ENCODE data around the gene UNC45B.
"Not testable (repeated sequence)": the region's sequence is repeated elsewhere in the genome, so short reads cannot be mapped to it uniquely, and the experiment has no call there.

The UNC45B gene

DNA sequence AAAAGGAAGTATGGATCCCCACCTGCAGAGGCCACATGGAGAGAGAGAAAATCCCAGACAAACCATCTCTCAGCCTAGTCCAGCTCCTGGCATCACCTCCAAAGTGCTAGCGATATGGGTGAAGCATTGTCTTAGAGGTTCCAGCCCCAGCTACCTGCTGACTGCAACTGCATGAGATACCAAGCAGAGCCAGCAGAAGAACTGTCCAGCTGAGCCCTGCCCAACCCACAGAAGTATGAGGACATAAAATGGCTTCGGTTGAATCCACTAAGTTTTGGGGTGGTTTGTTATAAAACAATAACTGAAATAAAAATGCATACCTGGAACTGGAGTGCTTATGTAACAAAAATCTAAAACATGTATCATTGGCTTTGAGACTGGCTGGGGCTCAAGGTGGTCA lies 74.8 kb downstream of the UNC45B start:
- no peak for DNase-seq (ENCODE audit: low read depth)

DNA sequence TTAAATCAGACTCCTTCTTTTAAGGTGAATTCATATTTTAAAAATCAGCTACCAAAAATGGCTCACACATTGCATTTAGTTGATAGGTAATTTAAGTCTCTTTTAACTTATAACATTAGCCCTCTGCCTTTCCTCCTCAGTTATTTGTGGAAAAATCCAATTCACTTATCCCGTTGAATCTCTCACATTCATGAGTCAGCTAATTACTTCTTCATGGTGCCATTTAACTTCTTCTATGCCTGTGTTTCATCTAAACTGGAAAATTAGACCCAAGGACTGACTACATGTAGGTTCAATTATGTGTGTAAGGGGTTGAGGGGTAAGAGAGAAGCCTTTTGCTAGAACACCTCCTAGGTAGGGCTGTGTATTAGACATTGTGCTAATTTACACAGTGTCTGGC lies 76.8 kb downstream of the UNC45B start:
- no peak for DNase-seq (ENCODE audit: low read depth)

GRCh38 chr17:35227546-35227945 lies 79.9 kb downstream of the UNC45B start:
- DNase-seq (ENCODE audit: low read depth): no peak

DNA sequence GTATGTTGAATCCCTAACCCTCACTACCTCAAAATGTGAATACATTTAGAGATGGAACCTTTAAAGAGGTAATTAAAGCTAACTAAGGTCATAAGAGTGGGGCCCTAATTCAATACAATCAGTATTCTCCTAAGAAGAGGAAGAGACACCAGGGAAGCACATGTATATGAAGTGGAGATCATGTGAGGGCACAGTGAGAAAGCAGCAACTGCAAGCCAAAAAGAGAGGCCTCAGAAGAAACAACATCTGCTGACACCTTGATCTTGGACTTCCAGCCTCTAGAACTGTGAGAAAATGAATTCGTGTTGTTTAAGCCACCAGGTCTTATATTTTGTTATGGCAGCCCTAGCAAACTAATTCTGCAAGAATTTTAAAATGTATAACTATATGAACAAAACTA lies 82.0 kb downstream of the UNC45B start:
- no peak for DNase-seq (ENCODE audit: low read depth)

DNA sequence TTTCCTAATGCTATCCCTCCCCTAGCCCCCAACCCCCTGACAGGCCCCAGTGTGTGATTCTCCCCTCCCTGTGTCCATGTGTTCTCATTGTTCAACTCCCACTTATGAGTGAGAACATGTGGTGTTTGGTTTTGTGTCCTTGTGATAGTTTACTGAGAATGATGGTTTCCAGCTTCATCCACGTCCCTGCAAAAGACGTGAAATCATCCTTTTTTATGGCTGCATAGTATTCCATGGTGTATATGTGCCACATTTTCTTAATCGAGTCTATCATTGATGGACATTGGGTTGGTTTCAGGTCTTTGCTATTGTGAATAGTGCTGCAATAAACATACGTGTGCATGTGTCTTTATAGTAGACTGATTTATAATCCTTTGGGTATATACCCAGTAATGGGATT lies 86.7 kb downstream of the UNC45B start:
- not testable (repeated sequence) for DNase-seq (ENCODE audit: low read depth)

GRCh38 chr17:35235289-35235688 lies 87.7 kb downstream of the UNC45B start:
- DNase-seq (ENCODE audit: low read depth): no peak

DNA sequence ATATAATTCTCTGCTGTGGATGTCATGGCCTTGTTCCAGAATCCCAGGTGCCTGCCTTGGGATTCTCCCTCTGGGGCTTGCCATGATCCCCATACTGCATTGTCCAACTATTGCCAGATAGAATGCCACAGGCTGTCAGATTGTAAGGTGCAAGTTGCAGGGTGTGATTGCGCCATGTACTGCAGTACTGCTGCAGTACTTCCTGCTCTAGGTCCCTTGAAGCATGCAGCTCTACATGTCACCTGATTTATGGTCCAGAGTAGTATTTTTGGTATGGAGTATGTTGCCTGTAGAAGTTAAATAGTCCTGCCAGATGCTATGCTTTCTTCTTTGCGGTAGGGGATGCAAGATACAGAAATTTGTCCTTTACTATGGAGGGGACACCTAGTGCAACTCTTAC lies 88.3 kb downstream of the UNC45B start:
- no peak for DNase-seq (ENCODE audit: low read depth)

GRCh38 chr17:35236821-35237220 lies 89.2 kb downstream of the UNC45B start:
- no peak for DNase-seq (ENCODE audit: low read depth)

GRCh38 chr17:35238821-35239220 lies 91.2 kb downstream of the UNC45B start:
- DNase-seq (ENCODE audit: low read depth): no peak
